Measurements from ENCODE around the gene RUVBL1.

- TF ChIP-seq, protein P1, sequence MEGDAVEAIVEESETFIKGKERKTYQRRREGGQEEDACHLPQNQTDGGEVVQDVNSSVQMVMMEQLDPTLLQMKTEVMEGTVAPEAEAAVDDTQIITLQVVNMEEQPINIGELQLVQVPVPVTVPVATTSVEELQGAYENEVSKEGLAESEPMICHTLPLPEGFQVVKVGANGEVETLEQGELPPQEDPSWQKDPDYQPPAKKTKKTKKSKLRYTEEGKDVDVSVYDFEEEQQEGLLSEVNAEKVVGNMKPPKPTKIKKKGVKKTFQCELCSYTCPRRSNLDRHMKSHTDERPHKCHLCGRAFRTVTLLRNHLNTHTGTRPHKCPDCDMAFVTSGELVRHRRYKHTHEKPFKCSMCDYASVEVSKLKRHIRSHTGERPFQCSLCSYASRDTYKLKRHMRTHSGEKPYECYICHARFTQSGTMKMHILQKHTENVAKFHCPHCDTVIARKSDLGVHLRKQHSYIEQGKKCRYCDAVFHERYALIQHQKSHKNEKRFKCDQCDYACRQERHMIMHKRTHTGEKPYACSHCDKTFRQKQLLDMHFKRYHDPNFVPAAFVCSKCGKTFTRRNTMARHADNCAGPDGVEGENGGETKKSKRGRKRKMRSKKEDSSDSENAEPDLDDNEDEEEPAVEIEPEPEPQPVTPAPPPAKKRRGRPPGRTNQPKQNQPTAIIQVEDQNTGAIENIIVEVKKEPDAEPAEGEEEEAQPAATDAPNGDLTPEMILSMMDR (optimal IDR thresholded peaks at IDR 0.05 in 1 of 3, IDR thresholded peaks at IDR 0.05 in 1 of 3, conservative IDR thresholded peaks at IDR 0.05 in 1 of 3; ENCODE audit: extremely low read depth in 1 of 3, insufficient read depth in 2 of 3, low read length in 3 of 3) = no peak
- no peak for TF ChIP-seq EZH2 (IDR thresholded peaks at IDR 0.05; ENCODE audit: low read length)
Measured at GRCh38 chr3:128050597-128050996, 73.0 kb downstream of the RUVBL1 start.
